ENCODE data around the gene FAM234B.

- TF ChIP-seq EZH2 (IDR thresholded peaks at IDR 0.05; ENCODE audit: borderline replicate concordance, low read depth, low read length, severe bottlenecking) (no peak), CTCF (IDR thresholded peaks at IDR 0.05; ENCODE audit: borderline replicate concordance, extremely low read depth, low read length, poor library complexity, severe bottlenecking) (no peak)
Observed at GRCh38 chr12:12999271-12999958, 44.8 kb upstream of the FAM234B start.
